Left renal cortex interstitium (tissue), 4 donors: ENCODE results near the gene GNG14. TPM values are rescaled to one million over a fixed set of nuclear protein-coding genes. Genes with fewer than 3 reads are reported as not detected.
A peak's percentile ranks its signal among the peaks of the same experiment; 100 is the strongest.
"Not testable (repeated sequence)": the region's sequence is repeated elsewhere in the genome, so short reads cannot be mapped to it uniquely, and the experiment has no call there.

Experiments
- DNase-seq, 4 donors: peaks; one replicate each; pipeline ENCODE4 v3.0.0-alpha.2; 2013; ENCODE audit warnings: low read depth in 4 of 4, low spot score in 2 of 4, missing footprints in 1 of 4
- polyA plus RNA-seq, 4 donors: library from polyadenylated mRNA; unstranded; fragments of 120-200 nt; gene quantifications; one replicate each; pipeline ENCODE4 v1.2.1, GENCODE V29; 2013; ENCODE audit not compliant: insufficient read length in 4 of 4

Gene GNG14
- polyA plus RNA-seq, 4 donors = 0.49 TPM; not detected in 3

GRCh38 chr19:12695096-12695495 lies 7.3 kb downstream of the GNG14 start:
- DNase-seq = no peak

DNA sequence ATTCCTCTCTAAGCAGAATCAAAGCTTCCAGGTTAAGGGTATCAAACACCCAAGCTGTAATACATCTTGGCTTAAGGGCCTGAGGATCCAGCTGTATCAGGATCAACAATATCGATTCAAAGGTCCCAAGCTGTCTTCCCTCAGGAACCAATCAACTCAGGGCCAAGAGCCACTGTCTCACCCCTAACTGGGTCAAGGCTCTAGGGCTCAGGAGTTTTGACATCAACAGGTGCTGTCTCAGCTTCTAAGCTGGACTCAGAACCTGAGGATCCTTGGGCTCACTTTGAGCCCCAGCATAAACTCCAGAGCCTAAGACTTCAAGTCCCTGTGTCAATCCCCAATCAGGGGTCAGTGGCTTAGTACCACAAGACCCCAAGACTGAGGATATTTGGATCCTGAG lies 7.7 kb downstream of the GNG14 start:
- DNase-seq = no peak

DNA sequence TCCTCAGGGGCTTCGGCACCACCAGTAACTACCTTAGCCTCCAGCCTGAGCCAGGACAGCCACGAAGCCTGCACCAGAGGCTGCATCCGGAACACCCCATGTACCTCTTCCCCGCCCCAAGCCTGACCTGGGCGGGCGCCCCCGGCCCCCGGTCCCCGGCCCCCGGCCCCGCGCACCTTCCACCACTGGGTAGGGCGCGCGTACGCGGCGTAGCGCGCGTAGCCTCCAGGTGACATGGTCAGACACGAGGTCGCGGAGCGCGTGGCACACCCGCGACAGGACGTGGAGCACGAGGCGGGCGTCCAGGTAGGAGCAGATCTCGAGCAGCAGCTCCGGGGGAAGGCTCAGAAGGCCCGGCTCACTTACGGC lies 8.2 kb downstream of the GNG14 start:
- DNase-seq = no peak

- peak; percentile 89 to 94 (median 92) for DNase-seq
Measured at GRCh38 chr19:12696366-12697335, 8.9 kb downstream of the GNG14 start, which contains the start of gene FBXW9. FBXW9 (minus strand) TSS chr19:12696631; CDS start chr19:12696581, 50 bp downstream.

GRCh38 chr19:12697425-12697824 lies 9.6 kb downstream of the GNG14 start:
- DNase-seq = not testable (repeated sequence)

GRCh38 chr19:12698138-12698537 lies 10.3 kb downstream of the GNG14 start:
- DNase-seq = no peak

DNA sequence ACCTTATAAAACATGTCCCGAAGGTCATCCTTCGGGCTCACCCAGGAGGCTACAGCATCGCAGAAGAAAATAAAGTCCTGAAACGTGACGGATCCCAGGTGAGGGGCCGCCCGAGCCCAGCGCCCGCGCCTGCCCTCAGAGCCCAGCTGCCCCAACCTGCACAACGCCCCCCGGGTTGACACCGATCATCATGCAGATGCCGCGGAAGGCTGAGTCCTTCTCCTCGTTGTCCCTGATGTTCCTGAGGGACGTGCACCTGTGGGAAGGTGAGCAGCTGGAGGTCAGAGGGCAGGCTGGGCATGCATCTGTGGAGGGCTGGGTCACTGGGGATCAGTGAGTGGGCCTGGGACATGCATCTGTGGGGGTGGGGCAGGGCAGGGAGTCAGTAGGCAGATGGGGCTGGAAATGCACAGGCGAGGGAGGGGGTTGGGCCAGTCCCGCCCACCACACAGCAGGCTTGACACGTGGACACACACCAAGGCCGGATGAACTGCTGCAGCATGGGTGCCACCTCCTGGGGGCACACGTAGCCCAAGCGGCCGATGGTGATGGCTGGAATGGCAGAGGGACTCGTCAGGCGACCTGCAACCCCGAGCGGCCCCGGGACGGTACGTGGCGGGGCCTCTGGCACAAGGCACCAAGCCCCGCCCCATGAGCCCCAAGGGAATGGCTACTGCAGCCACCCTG lies 13.9 kb downstream of the GNG14 start:
- DNase-seq = no peak

DNA sequence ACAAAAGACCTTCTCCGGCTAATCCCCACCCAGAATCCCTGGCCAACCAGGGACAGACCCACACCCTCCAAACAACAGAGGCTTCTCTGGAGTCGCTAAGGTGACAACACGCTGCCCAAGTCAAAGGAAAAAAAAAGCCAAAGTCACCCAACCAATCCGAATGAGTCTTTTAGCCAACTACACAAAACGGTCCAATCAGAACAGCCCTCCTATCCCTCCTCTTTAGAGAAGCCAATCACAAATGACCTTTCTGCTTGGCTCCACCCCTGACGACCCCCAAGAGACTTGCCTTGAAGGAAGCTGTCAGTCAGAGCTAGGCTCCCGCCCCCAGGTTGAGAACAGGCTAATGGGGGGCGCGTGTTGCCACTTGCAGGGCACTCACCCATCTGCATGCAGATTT lies 15.2 kb downstream of the GNG14 start:
- DNase-seq = peak in 1 of 4 donors; percentile 20

GRCh38 chr19:12705169-12705568 lies 17.4 kb downstream of the GNG14 start:
- no peak for DNase-seq

- no peak for DNase-seq
Measured at GRCh38 chr19:12705654-12706331, 18.0 kb downstream of the GNG14 start.

- no peak for DNase-seq
Measured at GRCh38 chr19:12706332-12706718, 18.5 kb downstream of the GNG14 start.

DNA sequence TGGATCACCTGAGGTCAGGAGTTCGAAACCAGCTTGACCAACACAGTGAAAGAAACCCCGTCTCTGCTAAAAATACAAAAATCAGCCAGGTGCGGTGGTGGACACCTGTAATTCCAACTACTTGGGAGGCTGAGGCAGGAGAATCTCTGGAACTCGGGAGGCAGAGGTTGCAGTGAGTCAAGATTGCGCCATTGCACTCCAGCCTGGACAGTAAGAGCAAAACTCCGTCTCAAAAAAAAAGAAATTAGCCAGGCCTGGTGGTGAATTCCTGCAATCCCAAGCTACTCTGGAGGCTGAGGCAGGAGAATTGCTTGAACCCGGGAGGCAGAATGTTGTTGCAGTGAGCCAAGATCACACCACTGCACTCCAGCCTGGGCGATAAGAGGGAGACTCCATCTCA lies 20.8 kb downstream of the GNG14 start:
- DNase-seq = no peak

GRCh38 chr19:12711187-12711586 lies 23.4 kb downstream of the GNG14 start:
- no peak for DNase-seq

DNA sequence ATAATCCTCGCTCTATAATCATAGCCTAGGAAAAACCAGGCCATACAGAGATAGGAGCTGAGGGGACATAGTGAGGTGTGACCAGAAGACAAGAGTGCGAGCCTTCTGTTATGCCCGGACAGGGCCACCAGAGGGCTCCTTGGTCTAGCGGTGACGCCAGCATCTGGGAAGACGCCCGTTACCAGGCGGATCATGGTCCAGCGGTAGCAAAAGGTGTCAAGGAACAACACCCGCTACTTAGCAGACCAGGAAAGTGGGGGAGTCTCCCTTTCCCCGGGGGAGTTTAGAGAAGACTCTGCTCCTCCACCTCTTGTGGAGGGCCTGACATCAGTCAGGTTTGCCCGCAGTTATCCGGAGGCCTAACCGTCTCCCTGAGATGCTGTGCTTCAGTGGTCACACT lies 24.3 kb downstream of the GNG14 start:
- DNase-seq = not testable (repeated sequence)

DNA sequence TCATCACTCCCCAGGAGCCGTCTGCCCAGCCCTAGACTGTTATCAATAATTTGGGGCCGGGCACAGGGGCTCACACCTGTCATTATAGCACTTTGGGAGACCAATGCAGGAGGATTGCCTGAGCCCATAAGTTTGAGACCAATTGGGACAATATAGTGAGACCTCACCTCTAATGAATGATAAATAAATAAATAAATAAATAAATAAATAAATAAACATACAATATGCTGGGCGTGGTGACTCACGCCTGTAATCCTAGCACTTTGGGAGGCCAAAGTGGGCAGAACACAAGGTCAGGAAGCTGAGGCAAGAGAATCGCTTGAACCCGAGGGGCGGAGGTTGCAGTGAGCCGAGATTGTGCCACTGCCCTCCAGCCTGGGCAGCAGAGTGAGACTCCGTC lies 25.5 kb downstream of the GNG14 start:
- DNase-seq = not testable (repeated sequence)

GRCh38 chr19:12715102-12715501 lies 27.3 kb downstream of the GNG14 start:
- no peak for DNase-seq

- DNase-seq = no peak
Measured at GRCh38 chr19:12715929-12716328, 28.1 kb downstream of the GNG14 start.

DNA sequence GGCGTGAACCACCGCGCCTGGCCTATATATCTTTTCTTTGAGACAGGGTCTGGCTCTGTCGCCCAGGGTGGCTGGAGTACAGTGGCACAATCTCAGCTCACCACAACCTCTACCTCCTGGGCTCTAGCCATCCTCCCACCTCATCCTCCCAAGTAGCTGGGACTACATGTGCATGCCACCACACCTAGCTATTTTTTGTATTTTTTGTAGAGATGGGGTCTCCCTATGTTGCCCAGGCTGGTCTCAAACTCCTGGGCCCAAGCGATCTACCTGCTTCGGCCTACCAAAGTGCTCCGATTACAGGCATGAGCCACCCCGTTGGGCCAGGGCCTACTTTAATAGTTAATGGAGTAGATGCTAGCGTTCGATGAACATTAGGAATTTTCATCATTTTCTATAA lies 32.5 kb downstream of the GNG14 start:
- no peak for DNase-seq

DNA sequence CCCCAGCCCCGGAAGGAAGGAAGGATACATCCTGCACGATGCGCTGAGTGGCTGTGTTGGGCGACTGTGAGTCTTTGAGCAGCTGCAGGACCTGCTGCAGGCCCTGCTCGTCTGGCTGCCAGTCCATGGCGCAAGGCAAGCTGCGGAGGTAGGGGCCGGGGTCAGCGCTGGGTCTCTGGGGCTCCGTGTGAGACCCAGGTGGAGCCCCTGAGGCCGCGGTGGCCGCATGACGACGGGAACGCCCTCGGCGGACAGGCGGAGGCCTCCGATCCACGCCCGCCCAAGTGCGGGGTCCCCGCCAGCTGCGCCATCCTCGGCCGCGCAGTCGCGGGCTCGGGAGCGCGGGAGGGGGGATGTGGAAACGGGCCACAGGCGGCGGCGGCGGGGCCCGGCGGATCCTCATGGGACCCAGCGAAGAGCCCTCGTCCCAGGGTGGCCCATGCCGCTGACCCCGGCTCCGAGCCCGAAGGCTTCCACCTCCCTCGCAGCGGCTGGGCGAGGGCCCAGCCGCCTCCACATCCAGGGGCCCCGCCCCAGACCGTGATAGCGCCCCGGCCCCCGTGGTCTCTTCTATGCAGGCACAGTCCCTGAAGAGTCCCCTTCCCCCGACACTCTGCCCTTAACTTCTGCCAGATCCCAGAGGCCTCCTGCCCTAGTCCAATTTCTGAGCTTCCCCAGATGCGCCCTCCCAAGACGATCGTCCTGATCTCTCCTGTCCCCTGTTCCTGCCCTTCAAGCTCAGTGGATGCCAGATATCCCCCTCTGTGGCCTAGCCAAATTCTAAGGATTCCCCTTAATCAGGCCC lies 33.3 kb downstream of the GNG14 start:
- no peak for DNase-seq
